Prostate gland (tissue), 2 donors: ENCODE results near the gene DPM3. TPM values are rescaled to one million over a fixed set of nuclear protein-coding genes. Genes with fewer than 3 reads are reported as not detected.
A peak's percentile ranks its signal among the peaks of the same experiment; 100 is the strongest.

Experiments used
- DNase-seq: peaks from one replicate; pipeline ENCODE4 v3.0.0-alpha.2; 2019; ENCODE audit warnings: low spot score
- H3K27ac ChIP-seq, 2 donors: fragments of 200-600 bp; sonication (generic); 2 replicates each; pipeline ENCODE4 v1.5.1; 2017 to 2019
- H3K27me3 ChIP-seq: fragments of 200-600 bp; sonication (generic); replicated peaks from 2 replicates; pipeline ENCODE4 v1.5.1; 2019; ENCODE audit not compliant: insufficient read depth
- H3K36me3 ChIP-seq, 2 donors: fragments of 200-600 bp; sonication (generic); 1 replicate in 1 of 2; 2 replicates in 1 of 2; pipeline versions ENCODE4 v1.5.1 to v1.8.1; 2017 to 2019
- H3K4me1 ChIP-seq: fragments of 200-600 bp; sonication (generic); replicated peaks from 2 replicates; pipeline ENCODE4 v1.5.1; 2019
- H3K4me3 ChIP-seq, 2 donors: fragments of 200-600 bp; sonication (generic); 2 replicates each; pipeline ENCODE4 v1.5.1; 2017 to 2019
- H3K9me3 ChIP-seq: fragments of 200-600 bp; sonication (generic); 2 replicates; pipeline ENCODE4 v1.5.1; 2017
- CTCF ChIP-seq, 4 experiments: fragments of 200-600 bp in 2 of 4; fragments of 450-650 bp in 2 of 4; sonication (generic) in 2 of 4; IDR thresholded peaks; 1 replicate in 3 of 4; 2 replicates in 1 of 4; pipeline ENCODE4 v1.5.1; 2016 to 2019; ENCODE audit warnings: antibody characterized with exemption in 4 of 4, mild to moderate bottlenecking in 2 of 4, moderate library complexity in 2 of 4
- POLR2A ChIP-seq: fragments of 450-650 bp; IDR thresholded peaks from one replicate; pipeline ENCODE4 v1.6.1; 2016; ENCODE audit warnings: antibody characterized with exemption, mild to moderate bottlenecking
- POLR2AphosphoS5 ChIP-seq: sonication (generic); formaldehyde crosslinking; IDR thresholded peaks from one replicate; pipeline ENCODE4 v1.6.1; 2017; ENCODE audit warnings: antibody characterized with exemption
- WGBS: methylation state at CpG from one replicate; pipeline ENCODE4 v1.1.5; 2018; 5-methylcytosine and 5-hydroxymethylcytosine counted together
- intact Hi-C: fragments of 100-400 bp; cut with DNase I; formaldehyde crosslinking; loops from one replicate; pipeline ENCODE4 v1.14.2; 2022
- total RNA-seq, 2 donors: library from RNA; depleted of rRNA; stranded (reverse); fragments of >200 nt; gene quantifications; one replicate each; pipeline ENCODE4 v1.1.0, GENCODE V29; 2016

Gene DPM3
- total RNA-seq, 2 donors from 2014 or later: 93.6 to 97.0 TPM

GRCh38 chr1:155105604-155106011 lies 34.7 kb downstream of the DPM3 start:
- TF ChIP-seq POLR2AphosphoS5: no peak
- H3K4me3 ChIP-seq: no peak overlapping the region
- H3K27ac ChIP-seq: peak overlapping the region in 1 of 2 donors; percentile 10
- no peaks in the 10 kb centered on the region for H3K4me1 ChIP-seq
- intact Hi-C loops: no loop called here
- H3K9me3 ChIP-seq: no peaks in the 10 kb centered on the region
- H3K27me3 ChIP-seq: no peaks in the 10 kb centered on the region
- whole genome bisulfite sequencing: 58% methylated on average over 7 of the region's 7 CpGs
- no peaks in the 10 kb centered on the region for H3K36me3 ChIP-seq
- no peak for DNase-seq

GRCh38 chr1:155104605-155105534 lies 35.5 kb downstream of the DPM3 start:
- Histone ChIP-seq H3K27ac (peak overlapping the region in 1 of 2 donors; percentile 10), H3K27me3 (no peaks in the 10 kb centered on the region), H3K36me3 (no peaks in the 10 kb centered on the region), H3K4me3 (no peak overlapping the region), H3K4me1 (no peaks in the 10 kb centered on the region), H3K9me3 (no peaks in the 10 kb centered on the region)
- intact Hi-C loops: no loop called here
- no peak for DNase-seq
- TF ChIP-seq CTCF (IDR thresholded peaks at IDR 0.05): no peak
- TF ChIP-seq POLR2A: no peak
- no peak for TF ChIP-seq POLR2AphosphoS5
- WGBS: 85% methylated on average over 7 of the region's 7 CpGs

- intact Hi-C loops: no loop called here
- H3K9me3 ChIP-seq: no peaks in the 10 kb centered on the region
- H3K4me3 ChIP-seq: no peak overlapping the region
- no peak for TF ChIP-seq CTCF (IDR thresholded peaks at IDR 0.05)
- TF ChIP-seq POLR2A: no peak
- TF ChIP-seq POLR2AphosphoS5: no peak
- no peaks in the 10 kb centered on the region for H3K27me3 ChIP-seq
- no peak for DNase-seq
- 73% methylated on average over 9 of the region's 9 CpGs for WGBS
- no peaks in the 10 kb centered on the region for H3K4me1 ChIP-seq
- no peaks in the 10 kb centered on the region for H3K36me3 ChIP-seq
- H3K27ac ChIP-seq: no peak overlapping the region
Observed at GRCh38 chr1:155103325-155103724, 37.0 kb downstream of the DPM3 start.

- WGBS: 83% methylated on average over 7 of the region's 7 CpGs
- Histone ChIP-seq H3K4me1 (no peaks in the 10 kb centered on the region), H3K4me3 (no peak overlapping the region), H3K27ac (no peak overlapping the region), H3K36me3 (no peaks in the 10 kb centered on the region), H3K27me3 (no peaks in the 10 kb centered on the region), H3K9me3 (no peaks in the 10 kb centered on the region)
- no peak for DNase-seq
- intact Hi-C loops: no loop called here
- TF ChIP-seq CTCF (IDR thresholded peaks at IDR 0.05): no peak
- no peak for TF ChIP-seq POLR2A
- TF ChIP-seq POLR2AphosphoS5: no peak
Observed at GRCh38 chr1:155099331-155099730, 41.0 kb downstream of the DPM3 start.

- no peak overlapping the region for H3K4me3 ChIP-seq
- H3K4me1 ChIP-seq: peaks cover 5% of the 10 kb centered on the region
- intact Hi-C loops: loop anchor here (2.0 kb wide), 1 partner anchor 72 kb away; no protein-coding TSS in a partner anchor
- no peaks in the 10 kb centered on the region for H3K27me3 ChIP-seq
- WGBS: 57% methylated on average over 2 of the region's 2 CpGs
- H3K27ac ChIP-seq: peak overlapping the region in 1 of 2 donors; percentile 26
- no peak for DNase-seq
- no peaks in the 10 kb centered on the region for H3K9me3 ChIP-seq
- TF ChIP-seq POLR2AphosphoS5 (no peak), POLR2A (no peak), CTCF (IDR thresholded peaks at IDR 0.05) (no peak)
- H3K36me3 ChIP-seq: no peaks in the 10 kb centered on the region
Observed at GRCh38 chr1:155094622-155094948, 45.7 kb downstream of the DPM3 start.
